ENCODE measurements around the gene SLC16A4. TPM values are rescaled to one million over a fixed set of nuclear protein-coding genes. Genes with fewer than 3 reads are reported as not detected.
A peak's percentile ranks its signal among the peaks of the same experiment; 100 is the strongest.
"Not testable (repeated sequence)": the region's sequence is repeated elsewhere in the genome, so short reads cannot be mapped to it uniquely, and the experiment has no call there.

Gene SLC16A4
- total RNA-seq: 1 to 10 TPM; 8.0 to 8.6 TPM
- long read RNA-seq, donor 1, partial matches to known transcripts: 3 of 10 reads
- long read RNA-seq, donor 1, other reads (novel, unspliced or antisense): 6 of 10 reads
- long read RNA-seq, donor 2, partial matches to known transcripts: 5 of 11 reads
- long read RNA-seq, donor 2, other reads (novel, unspliced or antisense): 2 of 11 reads

DNA sequence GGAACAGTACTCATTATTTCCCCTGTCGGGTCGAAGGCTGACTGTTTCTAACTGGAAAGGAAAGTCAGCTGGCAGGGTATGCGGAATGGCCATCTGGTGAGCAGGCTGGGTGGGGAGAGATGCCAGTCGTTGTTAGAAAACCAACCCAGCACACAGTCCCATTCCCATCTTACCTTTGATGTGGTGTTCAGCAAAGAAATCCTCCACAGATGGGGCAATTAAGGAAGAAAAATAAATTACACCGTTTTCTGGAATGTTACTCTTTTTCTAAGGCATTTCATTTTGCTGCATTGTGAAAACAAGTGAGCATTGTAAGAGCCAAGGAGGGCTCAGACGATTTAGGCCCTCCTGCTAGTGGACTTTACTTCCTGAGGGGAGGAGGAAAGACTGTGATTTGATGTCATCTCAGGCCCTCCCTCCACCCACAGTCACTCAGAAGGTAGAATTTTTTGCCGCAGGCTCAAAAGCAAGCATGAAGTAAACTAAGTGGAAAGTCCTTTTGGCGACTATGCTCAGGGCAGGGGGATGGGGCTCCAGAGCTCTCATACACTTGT, at the start of gene SLC16A4:
Gene SLC16A4, minus strand, starts transcription at position 335 of the 554 bp plus-strand sequence. CDS start 1,703 bp downstream, outside the sequence.
- no peak for DNase-seq (ENCODE audit: low spot score)
- intact Hi-C loops (cut with DNase I): no loop called here

DNA sequence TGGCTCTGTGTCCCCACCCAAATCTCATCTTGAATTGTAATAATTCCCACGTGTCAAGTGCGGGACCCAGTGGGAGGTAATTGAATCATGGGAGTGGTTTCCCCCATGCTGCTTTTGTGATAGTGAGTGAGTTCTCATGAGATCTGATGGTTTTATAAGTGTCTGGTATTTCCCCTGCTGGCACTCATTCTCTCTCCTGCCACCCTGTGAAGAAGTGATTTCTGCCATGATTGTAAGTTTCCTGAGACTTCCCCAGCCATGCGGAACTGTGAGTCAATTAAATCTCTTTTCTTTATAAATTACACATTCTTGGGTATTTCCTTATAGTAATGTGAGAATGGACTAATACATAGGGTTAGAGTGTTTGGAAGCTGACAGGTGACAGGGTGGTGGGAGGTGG, 49.0 kb upstream of the SLC16A4 start:
- DNase-seq (ENCODE audit: low spot score); intact Hi-C loops (cut with DNase I): not testable (repeated sequence)

DNA sequence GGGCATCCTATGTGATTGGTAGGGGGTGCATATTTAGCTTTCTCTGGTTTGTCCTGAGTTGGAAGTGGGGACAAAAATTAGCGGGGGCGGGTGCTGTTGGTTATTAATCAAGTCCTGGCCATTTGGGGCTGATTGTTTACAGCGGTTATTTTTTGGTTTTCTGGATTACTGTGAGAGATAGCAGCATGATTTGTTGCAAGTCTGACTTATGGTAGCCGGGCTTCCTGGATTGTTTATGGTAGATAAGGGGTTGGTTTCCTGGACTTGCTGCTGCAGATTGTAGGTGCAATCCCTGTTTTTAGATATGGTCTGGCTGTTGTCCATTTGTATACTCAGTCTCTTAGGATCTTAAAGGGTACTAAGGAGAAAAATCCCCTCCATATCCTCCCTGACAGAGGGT, 48.1 kb upstream of the SLC16A4 start:
- no peak for DNase-seq (ENCODE audit: low spot score)
- intact Hi-C loops (cut with DNase I): no loop called here

DNA sequence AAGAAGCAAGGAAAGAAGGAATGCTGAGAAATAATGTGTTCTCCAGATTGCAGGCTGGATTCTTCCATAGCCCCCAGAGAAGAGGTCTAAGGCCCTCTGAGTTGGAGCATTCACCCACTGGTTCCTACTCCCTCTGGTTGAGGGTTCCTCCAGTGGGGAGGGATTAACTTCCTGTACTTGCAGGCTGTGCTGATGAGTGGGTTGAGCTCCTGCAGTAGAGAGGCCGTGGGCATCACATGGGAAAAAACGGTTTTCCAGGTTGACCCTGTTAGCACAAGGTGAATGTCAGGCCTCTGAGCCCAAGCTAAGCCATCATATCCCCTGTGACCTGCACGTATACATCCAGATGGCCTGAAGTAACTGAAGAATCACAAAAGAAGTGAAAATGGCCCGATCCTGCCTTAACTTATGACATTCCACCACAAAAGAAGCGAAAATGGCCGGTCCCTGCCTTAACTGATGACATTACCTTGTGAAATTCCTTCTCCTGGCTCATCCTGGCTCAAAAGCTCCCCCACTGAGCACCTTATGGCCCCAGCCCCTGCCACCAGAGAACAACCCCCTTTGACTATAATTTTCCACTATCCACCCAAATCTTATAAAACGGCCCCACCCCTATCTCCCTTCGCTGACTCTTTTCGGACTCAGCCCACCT, 46.9 kb upstream of the SLC16A4 start:
- intact Hi-C loops (cut with DNase I); DNase-seq (ENCODE audit: low spot score): not testable (repeated sequence)

DNA sequence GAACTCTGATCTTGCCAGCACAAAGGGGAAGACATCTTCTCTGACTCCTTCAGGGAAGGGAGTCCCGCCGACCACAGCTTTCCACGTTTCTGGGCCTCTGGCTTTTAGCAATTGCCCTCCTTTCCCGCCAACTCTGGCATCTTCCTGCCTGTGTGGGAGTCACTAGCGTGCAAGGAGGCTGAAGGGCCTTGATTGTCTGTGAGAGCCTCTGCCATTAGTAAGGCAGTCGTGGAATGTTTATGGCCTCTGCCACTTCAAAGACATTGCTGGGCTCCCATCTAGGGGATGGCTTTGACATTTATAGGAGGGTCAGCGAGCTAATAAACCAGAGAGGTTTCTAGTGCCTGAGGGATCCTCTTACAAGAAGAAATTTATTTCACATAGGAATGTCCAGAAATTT, 45.8 kb upstream of the SLC16A4 start:
- intact Hi-C loops (cut with DNase I): no loop called here
- DNase-seq (ENCODE audit: low spot score): no peak

DNA sequence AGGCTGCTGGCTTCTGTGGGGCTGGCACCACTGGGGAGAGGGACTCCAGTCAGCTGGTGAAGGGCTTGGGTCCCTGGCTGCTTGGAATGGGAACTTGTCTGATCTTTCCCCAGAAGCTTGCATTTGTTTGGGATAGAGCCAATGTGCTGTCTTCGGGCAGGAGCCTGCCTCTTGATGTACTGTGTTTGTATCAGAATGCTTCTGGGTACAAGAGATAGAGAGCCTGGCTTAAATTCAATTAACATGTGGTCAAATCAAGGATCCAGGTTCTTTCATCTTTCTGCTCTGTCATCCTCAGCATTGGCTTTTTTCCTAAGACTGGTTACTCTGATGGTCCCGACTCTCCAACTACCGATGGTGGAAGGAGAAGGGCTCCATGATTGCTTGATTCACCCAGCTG, 44.1 kb upstream of the SLC16A4 start:
- DNase-seq (ENCODE audit: low spot score): no peak
- intact Hi-C loops (cut with DNase I): no loop called here

DNA sequence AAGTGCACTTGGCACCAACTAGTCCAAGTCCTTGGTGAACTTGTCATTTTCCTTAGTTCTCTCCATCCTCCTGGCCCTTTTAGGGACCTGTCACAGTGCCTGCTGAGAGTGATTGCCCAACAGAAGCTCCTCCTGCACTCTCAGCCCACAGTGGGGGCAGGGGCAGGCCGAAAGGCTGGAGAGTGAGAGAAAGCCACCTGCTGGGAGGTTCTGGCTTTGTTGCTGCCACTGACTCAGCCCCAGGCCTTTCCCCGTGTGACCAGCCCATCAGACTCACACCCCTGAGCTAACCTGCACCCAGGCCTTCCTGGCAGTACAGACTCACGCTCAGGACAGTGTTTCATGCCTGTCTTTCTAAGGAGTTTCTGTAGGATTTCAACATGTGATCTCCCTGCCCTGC, 43.0 kb upstream of the SLC16A4 start:
- DNase-seq (ENCODE audit: low spot score): no peak
- intact Hi-C loops (cut with DNase I): no loop called here

DNA sequence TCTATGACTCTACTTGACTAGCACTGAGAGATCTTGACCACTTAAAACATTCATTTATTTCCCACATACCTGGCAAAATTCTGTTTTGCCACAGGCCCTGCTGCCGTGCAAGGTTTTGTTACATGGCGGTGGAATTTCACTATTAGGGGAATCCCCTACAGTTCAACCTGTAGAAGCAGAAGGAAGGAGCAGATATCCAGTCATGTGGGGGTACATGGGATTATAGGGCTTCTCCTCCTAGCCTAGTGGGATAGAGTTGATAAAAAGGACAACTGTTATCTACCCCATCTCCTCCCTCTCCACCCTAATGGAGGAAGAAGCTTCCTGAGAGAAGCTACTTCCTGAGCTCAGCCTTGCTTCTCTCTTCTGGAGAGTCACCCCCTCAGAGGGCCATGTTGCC, 42.4 kb upstream of the SLC16A4 start:
- intact Hi-C loops (cut with DNase I): no loop called here
- DNase-seq (ENCODE audit: low spot score): no peak

DNA sequence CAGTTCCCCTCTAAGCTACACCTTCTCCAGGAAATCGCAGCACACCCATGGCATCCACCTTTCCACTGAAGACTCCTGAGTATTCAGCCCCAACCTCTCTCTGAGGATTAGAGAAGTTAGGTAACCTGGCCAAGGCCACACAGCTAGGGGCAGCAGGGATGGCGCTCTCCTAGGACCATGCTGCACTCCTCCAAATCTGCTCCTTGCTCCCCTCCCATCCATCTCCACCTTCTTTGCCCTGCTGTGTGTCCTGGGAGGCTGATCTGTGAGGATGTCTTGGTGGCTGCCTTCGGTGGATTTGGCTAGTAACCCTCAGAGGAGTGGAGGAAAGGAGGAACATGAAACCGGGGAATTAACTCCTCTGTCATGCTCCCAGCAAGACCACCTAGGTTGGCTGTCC, 40.1 kb upstream of the SLC16A4 start:
- no peak for DNase-seq (ENCODE audit: low spot score)
- intact Hi-C loops (cut with DNase I): no loop called here

DNA sequence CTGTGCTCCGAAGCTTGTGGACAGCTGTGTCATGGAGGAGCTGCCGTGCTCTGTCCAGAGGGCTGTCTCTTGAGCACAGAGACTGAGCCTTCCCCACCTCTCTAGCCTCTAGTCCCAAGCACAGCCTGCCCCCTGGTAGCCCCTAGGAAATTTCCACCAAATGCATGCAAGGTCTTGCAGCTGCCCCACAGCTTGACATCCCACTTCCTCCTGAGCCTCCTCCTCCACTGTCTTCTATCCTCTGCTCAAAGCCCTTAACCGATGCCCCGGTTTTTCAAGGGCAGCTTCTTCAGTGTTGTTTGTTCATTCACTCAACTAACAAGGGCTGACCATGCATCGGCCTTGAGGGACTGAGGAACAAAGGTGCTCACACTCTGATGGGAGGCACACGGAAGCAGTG, 39.5 kb upstream of the SLC16A4 start:
- DNase-seq (ENCODE audit: low spot score): no peak

DNA sequence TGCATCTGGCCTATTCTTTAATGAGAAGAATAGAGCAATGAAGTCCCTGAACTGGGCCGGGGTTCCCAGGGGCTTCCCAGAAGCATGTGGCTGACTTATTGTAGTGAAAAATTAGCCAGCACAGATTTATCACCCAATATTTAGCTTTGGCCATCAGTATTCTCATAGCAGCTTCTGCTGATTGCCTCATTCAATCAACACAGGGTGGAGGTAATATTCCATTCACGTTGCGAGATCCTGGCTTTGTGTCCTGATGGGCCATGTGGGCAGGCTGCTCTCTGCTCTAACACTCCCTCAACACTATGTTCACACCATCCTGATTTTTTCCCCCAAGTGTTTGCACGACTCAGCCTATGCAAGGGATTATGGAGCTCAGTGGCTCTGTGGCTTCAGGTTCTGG, 38.1 kb upstream of the SLC16A4 start:
- intact Hi-C loops (cut with DNase I): no loop called here
- no peak for DNase-seq (ENCODE audit: low spot score)

More for the DNA sequence above, 39.5 kb upstream of the SLC16A4 start:
- intact Hi-C loops (cut with DNase I): no loop called here

DNA sequence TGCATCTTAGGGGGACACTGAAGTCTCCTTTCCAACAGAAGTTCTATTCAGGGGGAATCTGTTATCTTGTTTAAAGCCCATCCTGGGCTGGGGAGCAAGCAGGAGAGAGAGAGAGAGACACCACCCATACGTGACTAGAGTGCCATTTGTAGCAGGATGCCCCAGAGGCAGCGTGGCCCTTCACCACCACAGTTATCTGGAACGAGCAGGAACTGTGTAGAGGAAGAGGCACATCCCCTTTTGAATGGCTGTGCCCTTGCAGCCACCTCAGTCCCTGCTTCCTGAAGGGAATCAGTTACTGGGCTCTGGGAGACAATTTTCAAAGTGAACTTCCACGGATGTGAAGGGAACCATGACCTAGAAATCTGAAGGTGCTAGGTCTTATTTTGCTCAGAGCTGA, 36.0 kb upstream of the SLC16A4 start:
- intact Hi-C loops (cut with DNase I): no loop called here
- no peak for DNase-seq (ENCODE audit: low spot score)

DNA sequence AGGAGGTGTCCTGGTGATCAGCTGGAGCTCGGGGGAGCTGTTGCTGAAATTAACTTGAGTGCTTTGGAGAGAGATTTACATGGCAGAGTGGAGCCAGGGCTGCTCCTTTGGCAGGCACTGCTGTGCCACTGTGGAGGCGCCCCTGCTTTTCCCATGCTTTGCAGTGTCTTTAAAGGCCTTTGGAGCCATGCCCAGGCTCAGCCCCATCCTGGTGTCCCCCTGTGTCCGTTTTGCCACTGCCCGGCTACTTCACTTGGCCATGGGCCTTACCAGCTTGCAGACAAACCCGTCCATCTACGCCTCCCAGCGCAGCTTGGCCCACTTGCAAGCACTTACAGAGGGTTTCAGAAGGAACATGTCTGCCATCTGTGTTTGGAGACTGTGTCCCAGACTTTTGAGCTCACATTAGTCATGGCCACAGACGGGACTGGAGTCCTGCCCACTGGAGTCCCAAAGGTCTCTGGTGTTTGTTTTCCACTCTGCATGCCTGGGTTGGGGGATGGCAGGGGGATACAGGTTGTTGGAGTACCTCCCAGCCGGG, 34.9 kb upstream of the SLC16A4 start:
- intact Hi-C loops (cut with DNase I): no loop called here
- peak; percentile 88 for DNase-seq (ENCODE audit: low spot score)

DNA sequence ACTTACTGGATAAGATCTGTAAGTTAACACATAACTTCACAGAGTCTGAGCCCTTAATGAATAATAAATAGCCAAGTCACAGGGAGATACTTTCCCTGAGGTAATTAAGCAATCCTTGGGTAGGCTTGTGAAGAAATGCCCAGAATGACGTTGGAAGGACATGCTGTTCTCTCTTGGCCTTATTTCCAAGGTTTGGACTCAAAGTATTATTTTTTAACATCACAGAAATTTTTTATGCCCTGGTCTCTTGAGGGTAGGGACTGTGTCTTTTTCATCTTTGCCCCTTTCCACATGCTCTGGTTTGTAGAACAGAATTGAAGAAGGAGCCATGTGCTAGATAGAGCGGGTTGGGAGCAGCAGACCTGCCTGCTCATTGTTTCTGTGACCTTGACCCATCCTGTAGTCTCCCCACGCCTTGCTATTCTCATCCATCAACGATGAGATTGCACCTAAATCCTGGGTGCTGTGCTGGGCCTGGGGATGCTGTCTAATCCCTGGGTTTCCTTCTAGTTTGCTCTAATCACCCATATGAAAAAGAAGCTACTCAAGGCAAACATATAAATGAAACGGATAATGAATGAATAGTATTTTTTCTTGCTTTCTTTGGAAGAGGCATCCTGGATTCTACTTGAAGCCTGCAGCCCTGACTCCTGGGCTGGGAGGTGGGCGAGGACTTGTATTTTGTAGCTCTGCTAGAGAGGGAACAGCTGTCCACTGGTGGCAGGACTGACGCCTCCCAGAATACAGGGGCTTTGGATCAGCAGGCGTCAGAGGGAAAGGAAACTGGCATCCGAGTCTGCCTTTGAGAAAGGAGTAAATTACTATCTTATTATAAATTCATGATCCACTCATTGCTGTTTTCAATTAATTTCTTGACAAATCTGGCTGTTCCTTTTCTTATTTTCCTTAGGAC, 34.1 kb upstream of the SLC16A4 start:
- intact Hi-C loops (cut with DNase I): no loop called here
- no peak for DNase-seq (ENCODE audit: low spot score)

DNA sequence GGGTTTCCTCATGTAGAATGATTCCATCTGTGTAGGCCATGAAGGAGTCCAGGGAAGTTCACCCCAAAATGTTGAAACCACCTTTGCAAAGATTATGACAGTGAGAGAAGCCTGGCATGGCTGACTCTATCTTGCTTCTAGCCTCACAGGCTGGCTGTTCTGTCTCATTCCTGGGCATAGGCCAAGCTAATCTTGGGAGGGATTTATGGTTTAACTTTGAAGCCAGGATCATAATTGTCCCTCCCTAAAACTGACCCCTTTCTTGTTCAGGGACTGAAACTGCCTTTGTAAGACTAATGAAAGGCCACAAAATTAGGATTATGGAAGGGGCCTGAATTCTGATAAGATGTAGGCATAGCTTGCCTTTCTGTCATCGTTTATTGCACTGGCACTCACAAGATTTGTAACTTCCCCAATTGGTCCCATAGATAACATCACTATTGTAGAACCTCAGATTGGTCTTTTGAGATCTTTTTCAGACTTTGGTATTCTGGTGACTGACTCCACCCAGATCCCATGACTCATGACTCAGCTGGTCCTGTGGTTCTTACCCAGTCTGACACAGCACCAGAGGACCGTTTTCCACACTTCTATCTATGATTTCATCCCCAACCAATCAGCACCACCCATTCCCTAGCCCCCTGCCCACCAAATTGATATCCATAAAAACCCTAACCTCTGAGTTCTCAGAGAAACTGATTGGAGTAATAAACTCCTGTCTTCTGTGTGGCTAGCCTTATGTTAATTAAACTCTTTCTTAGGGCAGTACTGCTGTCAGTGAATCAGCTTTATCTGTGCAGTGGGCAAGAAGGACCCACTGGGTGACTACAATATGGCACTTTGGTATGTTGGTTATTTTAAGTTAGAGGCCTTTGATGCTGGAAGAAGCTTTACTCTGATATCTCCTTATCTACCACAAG, 30.3 kb upstream of the SLC16A4 start:
- no peak for DNase-seq (ENCODE audit: low spot score)
- intact Hi-C loops (cut with DNase I): no loop called here

DNA sequence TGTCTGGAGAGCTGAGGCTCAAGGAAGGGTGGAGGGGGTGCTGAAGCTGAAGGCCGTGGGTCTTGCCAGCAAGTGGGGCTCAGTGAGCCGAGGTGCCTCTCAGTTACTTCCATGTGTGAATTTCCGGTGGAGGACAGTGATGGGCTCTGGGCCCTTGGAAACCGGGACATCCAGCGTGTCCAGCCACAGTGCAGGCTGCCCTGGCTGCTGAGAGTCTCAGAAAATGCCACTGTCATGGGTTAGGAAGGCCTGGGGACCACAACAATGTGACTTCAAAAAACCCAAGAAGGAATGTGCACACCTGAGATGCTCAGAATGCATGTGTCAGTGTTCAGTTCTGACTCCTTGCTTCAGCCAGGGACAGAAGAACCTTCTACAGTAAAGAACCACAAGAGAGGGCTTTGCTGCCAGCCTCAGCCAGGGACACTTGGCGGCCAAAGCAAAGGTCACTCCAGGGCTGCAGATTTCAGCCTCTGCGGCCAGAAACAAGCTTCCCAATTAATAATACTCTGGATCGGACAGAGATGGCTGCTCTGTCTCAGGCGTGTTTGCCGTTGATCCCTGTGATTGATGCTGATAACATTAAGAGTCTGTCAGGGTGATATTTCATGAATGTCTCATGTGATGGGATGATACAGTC, 29.3 kb upstream of the SLC16A4 start:
- no peak for DNase-seq (ENCODE audit: low spot score)
- intact Hi-C loops (cut with DNase I): no loop called here

DNA sequence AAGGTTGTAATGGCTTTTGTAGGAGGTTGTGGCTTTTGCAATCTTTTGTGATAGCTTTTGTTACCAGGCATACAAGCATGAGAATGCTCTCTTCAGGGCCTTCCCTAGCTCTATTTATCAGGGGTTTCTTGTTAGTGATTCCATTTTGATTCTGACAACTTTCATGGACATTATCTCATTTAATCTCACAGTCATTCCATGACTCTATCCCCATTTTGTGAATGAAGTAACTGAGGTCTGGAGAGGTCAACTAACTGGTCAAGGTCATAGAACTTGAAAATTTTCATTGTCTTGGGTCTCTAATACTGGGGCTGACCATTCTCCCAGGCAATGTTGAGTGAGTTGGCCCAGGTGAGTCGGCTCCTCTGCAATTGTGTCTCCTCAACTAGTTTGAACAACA, 27.9 kb upstream of the SLC16A4 start:
- DNase-seq (ENCODE audit: low spot score): no peak
- intact Hi-C loops (cut with DNase I): no loop called here

DNA sequence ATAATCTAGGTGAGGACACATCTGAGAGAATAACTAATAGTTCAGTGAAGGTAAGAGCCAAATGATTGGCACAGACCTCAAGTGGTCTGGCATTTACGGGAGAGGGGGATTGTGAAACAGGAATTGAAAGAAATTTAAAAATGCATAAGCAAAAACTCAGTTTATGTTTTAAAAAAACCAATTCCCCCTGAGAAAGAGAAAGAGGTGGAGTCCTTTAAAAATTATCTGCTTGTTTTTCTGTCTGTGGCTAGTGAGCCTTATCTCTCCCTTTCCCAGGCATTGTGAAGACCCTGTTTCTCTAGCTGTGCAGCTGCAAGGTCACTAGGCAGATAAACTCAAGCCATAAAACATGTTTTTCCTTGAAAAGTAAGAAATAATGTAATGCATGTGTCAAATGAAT, 22.2 kb upstream of the SLC16A4 start:
- intact Hi-C loops (cut with DNase I): loop anchor here in 1 of 2 donors (5.0 kb wide), 1 partner anchor 49 kb away; no protein-coding TSS in a partner anchor
- not testable (repeated sequence) for DNase-seq (ENCODE audit: low spot score)
